Measurements from ENCODE around the gene ATP8B2.

- TF ChIP-seq BHLHE40 (IDR thresholded peaks at IDR 0.05; ENCODE audit: borderline replicate concordance) (no peak), FOXA1 (IDR thresholded peaks at IDR 0.05) (no peak), SP1 (IDR thresholded peaks at IDR 0.05) (no peak), FOXK2 (IDR thresholded peaks at IDR 0.05) (no peak), SUZ12 (IDR thresholded peaks at IDR 0.05) (no peak), HDGF (IDR thresholded peaks at IDR 0.05; ENCODE audit: borderline replicate concordance) (no peak), ELF4 (IDR thresholded peaks at IDR 0.05) (no peak)
These were observed 59.5 kb downstream of the ATP8B2 start for GRCh38 chr1:154384650-154385489.
